Dedifferentiated amniotic fluid mesenchymal stem cell (primary cell): ENCODE results near the gene PPIL6.

Experiments
- DNase-seq: peaks from one replicate; pipeline ENCODE4 v3.0.0-alpha.2; 2016; ENCODE audit errors: extremely low spot score

PPIL6 gene

GRCh38 chr6:109440331-109441068 is at the start of gene PPIL6, which contains the start of gene SMPD2:
Gene PPIL6 (minus strand): TSS chr6:109440628. CDS start chr6:109440590, 38 bp downstream.
Gene SMPD2 (plus strand): TSS chr6:109440724. CDS start chr6:109441122, 398 bp downstream.
- peak; percentile 79 for DNase-seq

DNA sequence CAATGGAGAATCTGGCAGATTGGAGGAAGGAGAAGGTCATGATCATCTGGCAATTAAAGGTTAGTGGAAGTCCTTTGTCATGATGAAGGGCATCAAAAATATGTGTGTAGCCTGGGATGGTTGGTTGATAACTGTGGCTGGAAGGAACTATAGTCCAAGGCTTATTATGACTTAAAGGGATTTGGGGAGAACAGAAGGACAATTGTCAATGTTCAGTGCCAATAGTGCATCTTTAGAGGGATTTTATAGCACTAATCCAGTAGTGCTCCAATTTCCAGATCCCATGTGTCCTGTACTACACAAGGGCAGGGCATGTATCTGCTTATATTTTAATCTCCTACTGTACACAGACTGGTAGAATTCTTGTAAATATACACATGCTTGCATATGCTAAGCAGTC is 47.6 kb upstream of the PPIL6 start:
- DNase-seq, result no peak

DNA sequence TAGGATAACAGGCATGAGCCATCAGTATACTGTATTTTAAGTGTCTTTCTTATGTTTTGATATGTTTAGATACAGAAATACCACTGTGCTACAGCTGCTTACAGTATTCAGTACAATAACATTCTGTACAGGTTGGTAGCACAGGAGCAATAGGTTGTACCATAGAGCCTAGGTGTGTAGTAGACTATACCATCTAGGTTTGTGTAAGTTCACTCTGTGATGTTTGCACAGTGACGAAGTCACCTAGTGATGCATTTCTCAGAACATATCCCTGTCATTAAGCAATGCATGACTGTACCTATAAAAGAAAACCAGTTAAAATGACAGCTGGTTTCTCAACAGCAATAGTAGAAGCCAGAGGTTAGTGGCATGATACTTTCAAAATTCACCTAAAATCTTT is 45.6 kb upstream of the PPIL6 start:
- DNase-seq, result no peak

- DNase-seq, result no peak
Observed at GRCh38 chr6:109485266-109485935, 45.0 kb upstream of the PPIL6 start.

DNA sequence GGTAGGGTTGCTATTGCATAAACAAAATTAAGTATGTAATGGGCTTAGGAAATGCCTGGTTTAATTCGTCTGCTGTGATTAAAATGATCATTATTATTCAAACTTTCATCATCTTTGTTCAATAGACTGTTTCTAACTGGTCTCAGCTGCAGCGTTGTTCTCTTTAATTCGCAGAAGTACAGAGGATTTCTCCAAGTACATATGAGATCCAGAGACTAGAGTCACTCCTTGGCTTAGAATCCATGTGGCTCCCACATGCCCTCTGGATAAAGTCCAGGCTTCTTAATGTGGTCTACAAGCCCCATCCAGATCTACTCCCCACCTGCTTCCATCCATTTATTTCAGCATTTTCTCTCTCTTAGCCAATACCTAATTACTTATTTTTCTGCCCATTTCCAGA is 43.7 kb upstream of the PPIL6 start:
- no peak for DNase-seq

- no peak for DNase-seq
Observed at GRCh38 chr6:109483735-109484057, 43.3 kb upstream of the PPIL6 start.

DNA sequence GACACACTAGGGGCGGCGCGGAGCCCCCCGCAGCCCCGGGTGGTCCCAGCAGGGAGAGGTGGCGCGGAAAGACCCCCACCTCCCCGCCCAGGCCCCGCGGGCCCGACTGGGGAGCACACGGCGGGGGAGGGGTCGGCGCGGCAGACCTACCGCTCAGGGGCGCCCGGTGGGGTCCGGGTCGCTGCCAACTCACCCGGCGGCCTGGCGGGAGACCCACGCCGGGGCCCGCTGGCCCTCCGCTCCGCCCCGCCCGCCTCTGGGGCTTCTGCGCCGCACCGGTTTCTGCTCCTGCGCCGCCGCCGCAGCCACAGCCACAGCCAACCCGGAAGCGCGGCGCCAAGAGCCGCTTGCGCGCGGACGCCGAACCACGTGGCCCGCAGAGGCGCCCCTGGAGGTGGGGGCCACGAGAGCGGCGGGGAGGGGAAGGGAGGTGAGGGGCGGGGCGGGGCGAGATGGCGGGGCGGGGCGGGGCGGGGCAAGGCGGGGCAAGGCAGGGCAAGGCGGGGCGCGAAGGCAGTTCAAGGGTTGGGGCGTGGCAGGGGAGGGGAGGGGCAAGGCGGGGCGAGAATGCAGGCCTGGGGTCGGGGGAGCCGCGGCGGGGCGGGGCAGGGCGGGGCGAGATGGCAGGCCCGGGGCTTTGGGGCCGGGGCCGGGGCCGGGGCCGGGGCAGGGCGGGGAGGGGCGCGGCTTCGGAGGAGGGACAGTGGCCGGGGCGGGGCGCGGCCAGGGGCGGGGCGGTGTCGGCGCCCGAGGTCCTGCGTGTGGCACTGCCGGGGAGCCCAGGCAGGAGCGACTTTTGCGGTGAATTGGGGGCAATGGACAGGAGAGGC is 42.7 kb upstream of the PPIL6 start, which contains the start of gene ZBTB24:
Gene ZBTB24, minus strand, starts transcription at position 315 of the 830 bp plus-strand sequence. CDS start 1,193 bp downstream, outside the sequence.
- peak; percentile 82 for DNase-seq

- DNase-seq, result no peak
Observed at GRCh38 chr6:109480993-109481480, 40.6 kb upstream of the PPIL6 start.

GRCh38 chr6:109478841-109479624 is 38.6 kb upstream of the PPIL6 start:
- DNase-seq, result no peak

DNA sequence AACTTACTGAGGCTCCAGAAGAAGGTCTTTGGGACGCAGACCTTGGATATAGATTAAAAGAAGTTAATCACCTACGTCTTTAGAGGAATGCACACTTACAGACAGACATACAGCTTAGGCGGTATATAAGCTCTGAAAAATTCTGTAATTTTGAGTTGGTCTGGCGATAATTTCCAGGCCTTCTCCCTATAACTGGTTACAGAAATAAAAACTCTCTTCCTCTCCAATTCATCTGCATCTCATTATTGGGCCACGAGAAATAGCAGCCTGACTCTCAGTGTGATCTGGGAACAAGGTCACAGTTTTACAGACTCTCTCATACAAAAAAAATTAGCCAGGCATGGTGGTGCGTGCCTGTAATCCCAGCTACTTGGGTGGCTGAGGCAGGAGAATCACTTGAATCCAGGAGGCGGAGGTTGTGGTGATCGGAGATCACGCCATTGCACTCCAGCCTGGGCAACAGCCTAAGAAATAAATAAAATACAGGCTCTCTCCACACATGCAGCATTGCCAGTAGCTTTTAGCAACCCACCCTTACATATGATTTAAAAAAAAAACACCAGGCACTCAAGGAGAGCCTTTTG is 37.9 kb upstream of the PPIL6 start:
- no peak for DNase-seq

DNA sequence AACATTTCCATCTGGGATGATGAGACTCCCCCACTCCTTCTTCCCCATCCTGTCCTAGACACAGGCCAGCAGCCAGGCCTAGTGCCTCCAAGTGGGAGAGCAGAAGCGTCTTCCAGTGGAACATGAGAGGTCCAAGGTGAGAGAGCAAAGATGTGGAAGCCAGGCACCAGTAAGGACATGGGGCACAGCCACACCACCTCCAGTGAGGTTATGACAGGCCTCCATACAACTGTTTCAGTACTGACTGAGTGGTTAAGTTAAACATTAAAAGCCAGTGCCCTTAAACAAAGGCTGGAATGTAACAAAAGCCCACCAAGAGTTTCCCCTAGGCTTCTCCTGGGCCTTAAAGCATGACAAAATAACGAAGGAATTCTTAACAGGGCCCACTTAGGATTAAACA is 37.3 kb upstream of the PPIL6 start:
- DNase-seq, result no peak

GRCh38 chr6:109477184-109477583 is 36.8 kb upstream of the PPIL6 start:
- DNase-seq, result no peak

DNA sequence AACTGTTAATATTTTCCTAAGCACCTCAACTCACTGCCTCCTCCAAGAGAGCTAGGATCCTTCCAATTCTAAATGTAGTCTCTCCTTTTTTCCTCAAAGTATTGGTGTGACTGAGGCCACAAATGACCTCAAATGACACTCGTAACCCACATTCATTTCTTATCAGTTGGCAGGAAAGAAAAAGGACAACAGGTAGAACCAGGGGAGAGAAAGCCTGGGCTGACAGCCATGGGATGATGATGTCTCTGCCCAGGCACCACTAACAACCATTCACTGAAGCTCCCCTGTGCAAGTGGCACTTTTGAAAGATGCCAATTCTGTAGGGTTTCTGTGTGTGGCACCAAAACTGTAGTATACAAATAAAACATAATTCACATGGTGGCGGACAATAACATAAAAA is 35.2 kb upstream of the PPIL6 start:
- DNase-seq, result no peak

- no peak for DNase-seq
Observed at GRCh38 chr6:109474995-109475394, 34.6 kb upstream of the PPIL6 start.

DNA sequence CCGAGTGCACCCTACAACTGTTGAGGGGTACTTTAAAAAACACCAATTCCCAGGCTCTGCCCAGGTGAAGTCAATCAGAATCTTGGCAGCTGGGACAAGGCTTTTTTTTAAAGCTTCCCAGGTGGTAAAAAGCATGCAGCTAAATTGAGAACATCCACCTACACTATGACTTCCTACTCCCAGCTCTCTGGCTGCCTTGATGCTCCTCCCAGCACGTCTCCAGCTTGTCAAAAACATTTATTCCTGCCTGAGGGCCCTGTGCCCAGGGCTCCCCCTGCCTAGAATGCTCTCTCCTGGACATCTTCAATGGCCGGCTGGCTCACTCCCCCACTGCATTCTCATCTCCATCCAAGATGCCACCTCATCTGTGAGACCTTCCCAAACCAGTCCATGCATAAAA is 32.7 kb upstream of the PPIL6 start:
- DNase-seq, result no peak

GRCh38 chr6:109472132-109472995 is 31.9 kb upstream of the PPIL6 start:
- DNase-seq, result no peak

- DNase-seq, result no peak
Observed at GRCh38 chr6:109471105-109471810, 30.8 kb upstream of the PPIL6 start.

DNA sequence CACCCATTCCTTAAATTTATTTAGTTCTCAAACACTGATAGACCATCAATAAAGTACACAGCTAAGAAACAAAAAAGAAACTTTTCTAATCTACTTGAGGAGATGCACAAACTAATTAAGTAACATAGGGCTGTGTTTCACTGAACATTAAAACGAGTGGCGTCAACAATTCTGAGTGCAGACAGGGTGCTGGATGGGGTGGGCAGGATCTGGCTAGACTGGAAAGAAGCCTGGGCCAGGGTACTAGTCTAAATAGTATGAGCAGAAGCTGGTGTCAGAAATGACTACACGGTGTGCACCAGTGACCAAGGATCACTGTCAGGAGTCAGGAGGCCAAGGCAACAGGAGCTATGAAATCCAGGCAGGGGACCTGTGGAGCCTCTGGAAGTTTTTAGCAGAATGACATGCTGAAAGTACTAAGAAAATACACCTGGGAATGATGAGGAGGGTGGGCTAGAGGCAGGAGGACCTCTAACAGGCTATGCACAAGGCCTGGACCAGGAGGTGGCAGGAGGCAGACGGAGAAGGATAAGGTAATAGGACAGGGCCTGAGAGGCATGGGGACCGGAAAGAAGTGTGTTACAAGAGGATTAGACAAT is 29.3 kb upstream of the PPIL6 start:
- no peak for DNase-seq

GRCh38 chr6:109467696-109468095 is 27.3 kb upstream of the PPIL6 start:
- no peak for DNase-seq
